Fibroblast of skin of left biceps (primary cell): ENCODE measurements around the gene CDC42EP5.

Experiments used
- DNase-seq, 2 experiments: peaks; one replicate each; pipeline ENCODE4 v3.0.0-alpha.2; 2013; ENCODE audit warnings: low read depth in 2 of 2

The CDC42EP5 gene

DNA sequence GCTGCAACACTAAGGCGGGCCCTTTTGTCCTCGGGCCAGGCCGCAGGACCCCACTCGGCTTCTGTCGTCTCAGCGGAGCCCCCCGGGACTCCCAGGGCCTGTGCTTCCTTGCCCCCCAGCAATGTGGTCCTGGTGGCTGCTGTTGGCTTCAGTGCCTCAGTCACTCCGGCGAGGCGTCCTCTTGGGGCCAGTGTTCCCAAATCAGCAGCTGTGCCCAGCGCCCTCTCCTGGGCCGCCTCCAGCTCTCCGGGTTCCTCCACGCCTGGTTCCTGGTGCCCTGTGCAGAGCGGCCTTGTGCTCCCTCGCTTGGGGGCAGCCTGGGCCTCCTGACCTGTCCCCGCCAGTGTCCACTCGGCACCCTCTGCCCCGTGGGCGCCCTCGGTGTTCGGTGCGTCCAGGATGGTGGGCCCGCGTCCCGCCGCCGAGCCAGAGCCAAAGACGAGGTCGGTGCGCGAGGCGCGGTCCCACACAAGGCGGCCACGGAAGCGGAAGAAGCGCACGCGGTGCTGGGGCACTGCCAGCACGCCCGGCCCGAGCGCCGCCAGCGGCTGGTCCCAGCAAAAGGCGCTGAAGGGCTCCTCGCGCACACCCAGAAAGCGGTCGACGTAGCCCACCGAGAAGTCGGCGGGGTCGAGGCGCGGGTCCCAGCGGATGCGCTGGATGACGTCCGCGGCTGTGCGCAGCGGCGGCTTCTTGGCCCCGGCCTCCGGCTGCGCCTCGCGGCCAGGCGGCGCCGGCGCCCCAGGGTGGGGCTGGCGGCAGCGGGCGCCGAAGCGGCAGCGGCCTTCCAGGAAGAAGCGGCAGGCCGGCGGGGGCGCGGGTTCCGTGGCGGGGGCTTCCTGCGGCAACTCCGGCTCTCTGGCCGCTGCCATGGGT is 10.2 kb downstream of the CDC42EP5 start:
- DNase-seq: peak; percentile 47

DNA sequence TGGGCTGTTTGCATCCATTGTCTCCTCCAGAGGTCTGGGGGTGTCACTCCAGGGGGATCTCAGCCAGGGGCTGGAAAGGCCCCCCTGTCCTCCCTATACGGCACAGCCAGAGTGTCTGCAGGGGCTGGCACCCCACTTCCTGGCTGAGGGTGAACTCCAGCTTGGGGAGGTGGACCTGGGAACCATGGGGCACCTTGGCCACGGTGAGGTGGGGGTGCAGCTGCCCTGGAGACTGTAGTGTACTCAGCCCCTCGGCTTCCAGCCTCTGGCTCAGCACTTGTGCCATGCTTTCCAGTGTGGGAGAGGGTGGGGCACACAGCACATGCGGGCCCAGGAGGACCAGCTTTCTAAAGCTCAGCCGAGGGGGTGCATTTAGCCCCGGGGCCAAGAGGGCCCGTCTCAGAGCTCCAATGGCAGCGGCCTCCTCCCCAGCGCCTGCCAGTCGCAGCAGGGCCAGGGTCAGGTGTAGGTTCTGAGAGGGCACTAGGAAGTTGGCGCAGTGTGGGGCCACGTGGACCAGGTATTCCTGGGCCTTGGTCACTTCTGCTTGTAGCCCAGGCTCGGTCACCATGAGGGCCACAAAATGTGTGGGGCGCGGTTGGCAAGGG is 10.9 kb downstream of the CDC42EP5 start:
- no peak for DNase-seq

DNA sequence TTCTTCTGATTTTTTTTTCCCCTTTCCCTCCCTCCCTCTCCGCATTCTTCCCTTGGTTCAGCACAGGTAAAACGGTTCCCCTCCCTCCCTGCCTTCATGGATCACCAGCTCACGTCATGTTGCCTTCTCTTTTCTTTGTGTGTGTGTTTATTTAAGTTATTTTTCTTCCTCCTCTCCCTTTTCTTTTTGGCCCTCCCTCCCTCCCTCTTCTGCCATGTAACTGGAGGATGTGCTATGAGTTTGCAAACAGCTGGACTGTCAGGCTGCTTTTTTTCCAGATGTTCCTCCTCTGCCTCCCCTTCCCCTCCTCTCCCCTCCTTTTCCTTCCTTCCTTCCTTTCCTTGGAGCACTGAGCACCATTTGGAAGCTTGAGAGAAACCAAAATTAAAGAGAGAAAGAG is 11.5 kb downstream of the CDC42EP5 start:
- no peak for DNase-seq

DNA sequence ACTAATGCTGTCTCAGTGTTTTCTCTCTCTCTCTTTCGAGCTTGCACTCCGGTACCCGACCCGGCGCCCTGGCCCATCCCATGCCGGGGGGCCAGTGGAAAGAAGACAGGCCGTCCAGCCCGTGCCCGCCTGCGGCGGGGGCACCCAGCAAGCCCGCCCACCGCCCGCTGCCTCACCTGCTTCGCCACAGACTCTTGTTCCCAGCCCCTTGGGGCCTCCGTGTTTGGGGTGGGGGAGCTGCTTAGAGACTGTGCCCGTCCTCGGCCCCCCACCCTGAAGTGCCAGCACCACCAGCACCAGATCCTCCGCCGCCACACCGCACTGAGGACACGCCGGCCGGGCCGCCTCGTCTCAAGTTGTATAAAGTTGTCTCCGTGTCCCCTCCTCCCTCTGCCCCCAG is 11.9 kb downstream of the CDC42EP5 start:
- no peak for DNase-seq

DNA sequence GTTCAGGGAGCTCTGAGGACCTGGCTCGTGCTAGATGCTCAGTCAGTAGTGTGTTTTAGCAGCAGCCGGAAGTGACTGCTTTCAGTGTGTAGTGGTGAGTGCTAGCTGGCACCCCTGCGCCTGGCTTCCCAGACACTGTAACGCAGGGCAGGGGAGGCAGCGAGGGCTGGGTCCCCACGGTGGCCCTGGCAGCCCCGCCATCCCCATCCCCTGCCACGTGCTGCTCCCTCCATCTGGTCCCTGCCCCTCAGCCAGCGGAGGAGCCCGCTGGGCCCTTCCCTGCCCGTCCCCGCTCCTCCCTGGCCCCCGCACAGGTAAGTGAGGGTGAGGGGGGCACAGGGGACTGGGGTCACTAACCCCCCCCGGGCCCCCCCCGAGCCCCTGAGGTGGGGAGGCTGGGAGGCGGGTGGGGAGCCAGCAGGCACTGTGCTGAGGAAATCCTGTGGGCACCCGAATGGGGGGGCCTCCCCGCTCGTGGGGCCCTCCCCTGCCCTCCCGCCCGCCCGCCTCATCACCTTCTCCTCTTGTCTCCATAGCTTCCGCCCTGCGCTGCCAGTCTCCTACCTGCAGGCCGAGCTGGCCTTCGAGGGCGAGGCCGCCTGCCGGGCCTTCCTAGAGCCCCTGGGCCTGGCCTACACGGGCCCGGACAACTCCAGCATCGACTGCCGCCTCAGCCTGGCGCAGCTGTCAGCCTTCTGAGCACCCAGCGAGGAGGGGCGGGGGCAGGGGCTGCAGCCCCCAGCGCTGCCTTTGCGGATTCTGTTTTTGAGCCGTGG is 12.7 kb downstream of the CDC42EP5 start:
- no peak for DNase-seq

DNA sequence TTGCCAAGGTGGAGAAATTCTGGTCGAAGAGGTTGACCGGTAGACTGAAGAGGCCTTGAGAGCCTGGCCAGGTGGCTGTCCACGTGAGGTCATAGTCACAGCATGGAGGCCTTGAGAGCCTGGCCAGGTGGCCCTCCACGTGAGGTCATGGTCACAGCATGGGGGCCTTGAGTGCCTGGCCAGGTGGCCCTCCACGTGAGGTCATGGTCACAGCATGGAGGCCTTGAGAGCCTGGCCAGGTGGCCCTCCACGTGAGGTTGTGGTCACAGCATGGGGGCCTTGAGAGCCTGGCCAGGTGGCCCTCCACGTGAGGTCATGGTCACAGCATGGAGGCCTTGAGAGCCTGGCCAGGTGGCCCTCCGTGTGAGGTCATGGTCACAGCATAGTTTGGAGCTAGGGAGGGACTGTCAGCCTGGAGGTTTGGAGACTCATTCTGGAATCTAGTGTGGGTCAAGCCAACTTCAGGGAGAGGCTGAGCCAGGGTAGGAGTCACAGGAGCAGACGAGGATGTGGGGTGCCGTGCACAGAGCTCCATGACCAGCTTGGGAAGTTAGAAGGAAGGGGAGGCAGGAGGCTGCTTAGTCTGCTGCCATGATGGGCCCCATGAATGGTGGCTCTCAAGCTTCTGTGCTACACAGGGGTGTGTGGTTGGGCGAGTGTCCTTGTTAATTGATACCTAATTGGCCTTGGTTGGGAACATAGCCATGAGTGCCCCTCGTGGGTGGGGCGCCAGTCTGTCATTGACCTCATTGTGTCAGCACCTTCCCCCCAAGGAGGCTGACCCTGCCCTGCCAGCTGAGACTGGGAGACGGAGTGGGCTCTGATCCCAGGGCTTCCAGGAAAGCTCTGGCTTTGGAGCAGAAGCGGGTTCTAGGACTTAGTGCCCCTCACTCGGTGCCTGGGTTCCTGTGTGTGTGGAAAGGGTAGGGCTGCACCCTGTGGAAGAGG is 13.5 kb downstream of the CDC42EP5 start:
- DNase-seq: no peak

DNA sequence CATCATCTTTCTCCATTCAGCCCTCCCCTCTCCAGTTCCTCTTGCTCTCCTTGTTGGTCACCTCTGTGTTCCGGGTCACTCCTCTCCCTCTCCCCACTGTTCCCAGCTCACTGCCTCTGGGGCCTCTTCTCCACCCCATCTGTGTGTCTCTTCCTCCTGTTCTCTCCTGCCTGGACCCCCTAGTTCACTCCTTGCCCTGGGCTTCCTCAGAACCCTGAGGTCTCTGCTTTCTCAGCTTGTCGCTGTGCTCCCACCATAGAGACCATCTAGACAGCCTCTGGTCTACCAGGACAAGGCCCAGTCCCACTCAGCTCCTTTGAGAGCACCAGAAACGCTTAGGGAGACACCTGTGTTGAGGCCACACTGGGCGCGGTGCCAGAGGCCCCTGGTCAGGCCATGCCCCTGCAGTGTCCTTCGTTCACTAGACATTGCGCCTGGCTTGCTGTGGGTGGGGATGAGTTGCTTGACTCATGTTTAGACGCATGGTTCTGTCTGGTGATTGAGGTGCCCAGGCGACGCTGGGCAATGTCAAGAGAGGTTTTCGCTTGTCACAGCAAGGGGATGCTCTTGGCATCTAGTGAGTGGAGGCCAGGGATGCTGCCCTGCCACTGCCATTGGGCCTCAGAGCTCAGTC is 14.3 kb downstream of the CDC42EP5 start:
- DNase-seq: no peak

DNA sequence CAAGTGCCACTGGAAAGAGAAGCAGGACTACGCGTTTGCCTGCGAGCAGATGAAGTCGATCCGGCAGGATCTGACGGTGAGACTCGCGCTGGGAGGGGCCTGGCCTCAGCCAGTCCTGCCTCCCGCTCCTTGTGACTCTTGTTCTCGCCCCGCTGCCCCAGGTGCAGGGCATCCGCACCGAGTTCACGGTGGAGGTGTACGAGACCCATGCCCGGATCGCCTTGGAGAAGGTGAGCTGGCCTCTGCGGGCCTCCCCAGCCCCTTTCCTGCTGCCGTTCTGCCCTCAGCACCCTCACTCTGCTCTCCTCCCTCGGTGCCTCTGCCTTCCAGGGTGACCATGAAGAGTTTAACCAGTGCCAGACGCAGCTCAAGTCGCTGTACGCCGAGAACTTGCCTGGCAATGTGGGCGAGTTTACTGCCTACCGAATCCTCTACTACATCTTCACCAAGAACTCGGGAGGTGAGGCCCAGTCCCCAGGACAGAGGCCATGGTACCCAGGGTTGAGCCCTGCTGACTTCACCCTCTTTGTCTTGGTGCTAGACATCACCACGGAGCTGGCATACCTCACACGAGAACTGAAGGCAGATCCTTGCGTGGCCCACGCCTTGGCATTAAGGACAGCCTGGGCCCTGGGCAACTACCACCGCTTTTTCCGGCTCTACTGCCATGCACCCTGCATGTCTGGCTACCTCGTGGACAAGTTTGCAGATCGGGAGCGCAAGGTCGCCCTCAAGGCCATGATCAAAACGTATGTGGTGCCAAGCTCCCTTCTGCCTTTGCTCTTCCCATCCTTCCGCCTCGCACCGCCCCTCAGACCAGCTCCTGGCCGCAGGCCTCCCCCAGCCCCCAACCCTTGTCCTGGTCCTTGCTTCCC is 15.1 kb downstream of the CDC42EP5 start:
- DNase-seq: no peak

DNA sequence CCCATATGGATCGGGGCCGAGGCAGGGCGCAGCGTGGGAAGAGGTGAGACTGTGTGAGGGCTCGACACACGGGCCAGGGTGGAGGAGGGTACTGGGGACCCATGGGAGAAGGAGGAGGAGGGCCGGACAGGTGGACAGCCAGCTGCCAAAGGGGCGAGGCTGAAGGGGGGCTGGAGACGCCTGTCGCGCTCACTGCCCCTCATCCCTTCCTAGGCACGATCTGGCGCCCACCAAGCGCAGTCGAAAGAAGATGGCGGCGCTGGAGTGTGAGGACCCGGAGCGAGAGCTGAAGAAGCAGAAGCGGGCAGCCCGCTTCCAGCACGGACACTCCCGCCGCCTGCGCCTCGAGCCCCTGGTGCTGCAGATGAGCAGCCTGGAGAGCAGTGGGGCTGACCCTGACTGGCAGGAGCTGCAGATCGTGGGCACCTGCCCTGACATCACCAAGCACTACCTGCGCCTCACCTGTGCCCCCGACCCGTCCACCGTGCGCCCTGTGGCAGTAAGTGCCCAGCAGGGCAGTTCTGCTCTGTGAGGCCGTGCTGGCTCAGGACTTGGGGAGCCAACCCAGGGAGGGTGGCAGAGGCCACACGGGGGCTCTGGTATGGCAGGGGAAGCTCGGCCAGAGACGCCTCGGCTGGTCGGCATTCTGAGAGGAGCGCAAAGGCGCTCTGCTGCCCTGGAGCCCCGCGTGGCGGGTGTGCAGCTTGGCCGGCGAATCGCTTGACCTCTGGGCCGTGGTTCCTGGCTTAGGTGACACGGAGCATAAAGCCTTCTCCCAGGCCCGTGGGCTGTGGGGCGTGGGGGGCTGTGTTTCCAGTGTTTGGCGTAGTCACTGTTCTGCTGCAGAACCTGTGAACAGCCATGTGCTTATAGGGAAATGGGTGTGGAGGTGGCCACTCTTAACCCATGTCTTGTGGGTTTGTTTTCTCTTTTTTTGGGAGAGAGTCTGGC is 16.4 kb downstream of the CDC42EP5 start:
- DNase-seq: no peak

DNA sequence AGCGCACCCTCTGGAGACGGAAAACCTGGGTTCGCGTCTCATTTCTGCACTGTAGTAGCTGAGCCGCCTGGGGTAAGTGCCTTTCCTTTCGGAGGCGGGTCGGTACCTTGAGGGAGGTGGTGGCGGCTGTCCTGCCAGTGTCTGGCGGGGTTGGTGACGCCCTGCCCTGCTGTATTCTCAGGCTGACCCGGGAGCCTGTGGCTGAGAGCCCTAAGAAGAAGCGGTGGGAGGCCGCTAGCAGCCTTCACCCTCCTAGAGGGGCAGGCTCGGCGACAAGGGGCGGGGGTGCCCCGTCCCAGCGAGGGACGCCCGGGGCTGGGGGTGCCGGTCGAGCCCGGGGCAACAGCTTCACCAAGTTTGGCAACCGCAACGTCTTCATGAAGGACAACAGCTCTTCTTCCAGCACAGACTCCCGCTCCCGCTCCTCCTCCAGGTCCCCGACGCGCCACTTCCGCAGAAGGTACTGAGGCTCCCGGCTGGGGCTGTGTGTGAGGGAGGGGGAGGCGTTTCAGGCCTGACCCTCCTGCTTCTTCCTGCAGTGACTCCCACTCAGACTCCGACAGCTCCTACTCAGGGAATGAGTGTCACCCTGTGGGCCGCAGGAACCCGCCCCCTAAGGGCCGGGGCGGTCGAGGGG is 17.2 kb downstream of the CDC42EP5 start:
- no peak for DNase-seq

DNA sequence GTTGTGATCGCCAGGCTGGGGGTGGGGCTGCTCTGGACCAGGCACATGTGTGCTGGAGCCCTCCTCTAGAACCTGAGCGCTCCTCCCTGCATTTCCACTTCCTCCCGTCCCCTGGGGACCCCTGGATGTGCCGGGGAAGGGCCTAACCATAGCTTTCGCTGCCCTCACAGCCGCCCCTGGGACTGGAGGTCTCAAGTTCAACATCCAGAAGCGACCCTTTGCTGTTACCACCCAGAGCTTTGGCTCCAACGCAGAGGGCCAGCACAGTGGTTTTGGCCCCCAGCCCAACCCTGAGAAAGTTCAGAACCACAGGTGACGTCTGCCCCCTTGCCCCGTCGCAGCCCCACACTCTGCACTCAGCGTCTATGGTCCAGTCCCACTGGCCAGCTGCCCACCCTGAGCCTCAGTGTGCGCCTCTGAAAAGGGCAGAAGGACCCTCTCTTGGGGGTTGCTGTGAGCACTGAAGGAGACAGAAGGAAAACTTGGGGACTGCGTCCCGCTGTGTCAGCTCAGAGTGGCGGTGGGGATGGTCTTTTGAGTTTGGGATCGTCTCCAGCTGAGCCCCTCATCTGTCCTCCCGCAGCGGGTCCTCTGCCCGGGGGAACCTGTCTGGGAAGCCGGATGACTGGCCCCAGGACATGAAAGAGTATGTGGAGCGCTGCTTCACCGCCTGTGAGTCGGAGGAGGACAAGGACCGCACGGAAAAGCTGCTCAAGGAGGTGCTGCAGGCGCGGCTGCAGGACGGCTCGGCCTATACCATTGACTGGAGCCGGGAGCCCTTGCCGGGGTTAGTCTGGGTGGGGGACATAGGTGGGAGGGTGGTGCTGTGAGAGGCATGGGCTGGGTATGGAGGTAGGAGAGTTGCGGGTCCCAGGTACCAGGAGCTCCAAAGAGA is 18.1 kb downstream of the CDC42EP5 start:
- DNase-seq: no peak

DNA sequence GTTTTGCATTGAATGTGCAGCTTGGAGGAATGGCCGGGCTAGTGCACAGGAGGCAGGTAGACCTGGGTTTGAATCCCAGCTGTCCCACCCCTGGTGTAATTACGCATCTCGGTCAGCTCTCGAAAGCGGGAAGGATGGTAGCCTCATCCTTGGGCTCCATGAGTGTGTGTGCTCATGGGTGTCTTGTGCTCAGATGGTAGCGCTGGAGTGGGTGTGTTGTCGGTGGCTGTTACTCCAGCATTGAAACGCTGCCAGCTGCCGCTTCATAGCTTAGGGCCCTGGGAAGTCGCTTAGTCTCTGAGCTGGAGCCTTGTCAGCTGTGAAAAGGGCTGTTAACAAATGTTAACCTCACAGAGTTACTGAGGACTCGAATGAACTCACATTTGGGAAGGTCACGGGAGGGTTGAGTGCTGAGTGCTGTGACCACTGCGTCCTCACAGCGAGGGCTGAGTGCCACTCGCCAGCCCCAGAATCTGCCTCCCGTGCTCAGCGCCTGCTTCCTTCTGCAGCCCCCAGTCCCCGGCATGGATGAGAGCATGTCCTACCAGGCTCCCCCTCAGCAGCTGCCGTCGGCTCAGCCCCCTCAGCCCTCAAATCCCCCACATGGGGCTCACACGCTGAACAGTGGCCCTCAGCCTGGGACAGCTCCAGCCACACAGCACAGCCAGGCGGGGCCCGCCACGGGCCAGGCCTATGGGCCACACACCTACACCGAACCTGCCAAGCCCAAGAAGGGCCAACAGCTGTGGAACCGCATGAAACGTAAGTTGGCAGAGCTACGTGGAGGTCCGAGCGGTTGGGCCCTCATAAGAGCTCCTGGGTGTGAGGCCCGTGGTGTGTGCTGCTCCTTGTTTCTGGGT is 18.9 kb downstream of the CDC42EP5 start:
- DNase-seq: no peak

DNA sequence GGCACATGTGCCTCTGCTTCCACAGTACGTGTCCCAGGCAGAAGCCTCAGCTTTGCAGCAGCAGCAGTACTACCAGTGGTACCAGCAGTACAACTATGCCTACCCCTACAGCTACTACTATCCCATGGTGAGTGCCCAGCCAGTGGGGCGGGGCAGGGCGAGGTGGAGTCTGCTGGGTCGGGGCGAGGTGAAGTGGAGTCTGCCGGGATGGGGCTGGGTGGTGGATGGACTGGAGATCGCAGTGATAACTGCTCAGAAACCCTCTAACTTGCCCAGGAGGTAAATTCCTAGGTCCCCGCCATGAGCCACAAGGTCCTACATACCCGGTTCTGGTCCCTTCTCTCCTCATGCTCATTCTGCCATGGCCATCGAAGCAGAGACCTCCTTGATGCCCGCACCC is 20.5 kb downstream of the CDC42EP5 start:
- DNase-seq: no peak

DNA sequence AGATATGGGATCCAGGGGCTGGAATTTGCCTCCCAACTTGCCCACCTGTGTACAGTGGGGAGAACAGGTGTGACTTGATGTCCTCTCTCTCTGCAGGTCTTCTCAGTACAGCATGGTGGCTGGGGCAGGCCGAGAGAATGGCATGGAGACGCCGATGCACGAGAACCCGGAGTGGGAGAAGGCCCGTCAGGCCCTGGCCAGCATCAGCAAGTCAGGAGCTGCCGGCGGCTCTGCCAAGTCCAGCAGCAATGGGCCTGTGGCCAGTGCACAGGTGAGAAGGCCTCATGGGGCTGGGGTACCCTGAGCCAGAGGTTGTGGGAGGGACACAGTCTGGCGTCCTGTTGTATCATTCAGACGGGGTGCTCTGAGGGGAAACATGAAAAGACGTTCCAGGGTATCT is 21.1 kb downstream of the CDC42EP5 start:
- DNase-seq: no peak

DNA sequence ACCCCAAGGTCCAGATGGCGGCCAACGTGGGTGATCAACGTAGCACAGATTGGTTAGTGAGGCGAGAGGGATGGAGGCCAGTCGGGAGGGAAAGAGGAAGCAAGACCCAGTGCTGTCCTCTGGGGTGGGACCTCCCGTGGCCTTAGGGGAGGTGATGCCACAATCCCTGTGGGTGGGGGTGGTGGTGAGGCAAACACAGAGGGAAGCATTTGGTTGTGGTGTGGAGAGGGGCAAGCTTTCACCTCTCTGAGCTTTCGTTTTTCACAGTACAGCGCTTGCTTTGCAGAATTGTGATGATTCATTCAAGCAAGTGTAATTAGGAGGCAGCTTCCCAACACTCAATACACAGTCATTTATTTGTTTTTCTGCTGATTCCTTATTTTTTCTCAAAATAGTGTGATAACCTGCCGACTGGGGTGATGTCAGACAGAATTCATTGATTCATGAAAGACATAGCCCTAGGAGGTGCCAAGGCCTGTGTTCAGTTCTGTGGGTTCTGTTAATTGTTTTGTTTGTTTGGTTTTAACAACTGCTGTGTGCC is 21.7 kb downstream of the CDC42EP5 start:
- no peak for DNase-seq

DNA sequence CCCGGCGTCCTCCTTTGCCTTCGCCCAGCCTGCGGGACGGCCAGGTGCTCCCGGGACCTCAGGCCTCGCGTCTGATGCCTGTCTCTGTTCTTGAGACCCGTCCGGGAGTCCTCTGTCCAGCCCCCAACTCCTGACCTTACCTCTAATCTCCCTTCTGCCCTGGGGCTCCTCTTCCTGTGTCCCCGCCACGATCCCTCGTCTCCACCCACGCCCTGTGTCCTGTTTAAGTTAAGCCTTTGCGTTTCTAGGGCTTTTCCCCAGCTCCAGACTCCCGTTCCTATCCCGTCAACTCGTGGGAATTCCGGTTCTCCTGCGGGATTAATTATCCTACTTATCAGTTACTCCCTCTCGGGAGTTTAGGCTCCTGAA is 23.4 kb downstream of the CDC42EP5 start:
- DNase-seq: no peak
